ENCODE data around the gene F2.

The F2 gene

DNA sequence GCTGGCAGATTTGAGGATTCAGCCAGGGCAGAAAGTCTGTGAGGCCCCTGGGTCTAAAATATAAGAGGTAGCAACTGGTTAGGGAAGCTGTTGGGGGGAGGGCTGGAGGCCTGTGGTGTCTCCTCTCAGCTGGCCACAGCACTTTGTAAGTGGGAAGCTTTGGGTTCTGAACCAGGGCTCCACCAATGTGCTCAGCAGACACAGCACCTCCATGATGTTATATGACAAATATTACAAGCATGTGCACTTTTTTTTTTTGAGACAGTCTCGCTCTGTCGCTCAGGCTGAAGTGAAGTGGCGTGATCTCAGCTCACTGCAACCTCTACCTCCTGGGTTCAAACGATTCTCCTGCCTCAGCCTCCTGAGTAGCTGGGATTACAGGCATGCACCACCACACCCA is 26.6 kb upstream of the F2 start:
- Histone ChIP-seq H3K9me3 (ENCODE audit: insufficient read depth, low read depth, low read length) (no peaks in the 10 kb centered on the region), H3K4me3 (ENCODE audit: low read length) (no peak overlapping the region), H3K36me3 (ENCODE audit: insufficient read depth, low read depth, low read length) (peaks cover 26% of the 10 kb centered on the region), H3K4me1 (ENCODE audit: insufficient read depth, low read length) (no peaks in the 10 kb centered on the region), H3K27me3 (ENCODE audit: insufficient read depth, low read length) (no peaks in the 10 kb centered on the region), H3K9ac (ENCODE audit: low read depth, low read length) (no peak overlapping the region), H3K27ac (ENCODE audit: low read length) (no peak overlapping the region)

DNA sequence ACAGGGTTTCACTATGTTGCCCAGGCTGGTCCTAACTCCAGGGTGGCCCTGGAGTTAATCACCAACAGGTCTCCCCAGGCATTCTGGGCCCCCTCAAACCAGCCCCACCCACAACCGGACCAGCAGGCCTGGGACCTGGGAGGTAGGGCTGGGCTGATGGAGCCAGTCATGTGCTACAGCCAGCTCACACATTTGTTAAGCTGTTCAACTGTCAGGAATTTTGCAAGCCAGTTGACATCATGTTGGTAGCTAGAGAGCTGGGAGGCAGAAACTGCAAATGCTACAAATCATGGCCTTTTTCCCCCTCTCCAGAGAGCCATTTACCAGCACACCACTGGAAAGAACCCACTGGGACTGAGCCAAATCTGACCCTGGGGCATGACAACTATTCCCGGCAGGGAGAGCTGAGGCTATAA is 25.4 kb upstream of the F2 start:
- Histone ChIP-seq H3K27ac (ENCODE audit: low read length) (no peak overlapping the region), H3K36me3 (ENCODE audit: insufficient read depth, low read depth, low read length) (peaks cover 17% of the 10 kb centered on the region), H3K9me3 (ENCODE audit: insufficient read depth, low read depth, low read length) (no peaks in the 10 kb centered on the region)

DNA sequence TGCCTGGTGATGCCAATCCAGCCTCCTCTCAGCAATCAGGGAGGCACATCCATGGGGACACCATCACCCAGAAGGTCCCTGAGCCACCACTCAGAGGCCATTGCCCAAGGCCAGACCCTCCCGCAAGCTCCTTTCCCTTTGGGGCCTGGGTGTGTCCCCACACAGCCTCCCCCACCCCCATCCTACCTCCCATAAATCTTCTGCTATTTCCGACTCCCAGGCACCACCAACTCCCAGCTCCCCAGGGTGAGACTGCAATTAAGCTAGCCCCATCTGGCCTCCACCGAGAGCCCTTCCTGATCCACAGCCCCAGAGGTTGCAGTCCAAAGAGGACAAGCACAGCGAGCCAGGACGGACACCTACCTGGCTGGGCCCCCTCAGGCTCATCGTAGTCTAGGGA is 24.9 kb upstream of the F2 start:
- H3K36me3 ChIP-seq (ENCODE audit: insufficient read depth, low read depth, low read length), result peaks cover 17% of the 10 kb centered on the region
- H3K9ac ChIP-seq (ENCODE audit: low read depth, low read length), result no peak overlapping the region
- no peaks in the 10 kb centered on the region for H3K9me3 ChIP-seq (ENCODE audit: insufficient read depth, low read depth, low read length)
- H3K27ac ChIP-seq (ENCODE audit: low read length), result no peak overlapping the region
- H3K4me3 ChIP-seq (ENCODE audit: low read length), result no peak overlapping the region
- H3K27me3 ChIP-seq (ENCODE audit: insufficient read depth, low read length), result no peaks in the 10 kb centered on the region
- H3K4me1 ChIP-seq (ENCODE audit: insufficient read depth, low read length), result no peaks in the 10 kb centered on the region

More for the DNA sequence above, 25.4 kb upstream of the F2 start:
- H3K27me3 ChIP-seq (ENCODE audit: insufficient read depth, low read length), result no peaks in the 10 kb centered on the region
- no peak overlapping the region for H3K4me3 ChIP-seq (ENCODE audit: low read length)
- H3K9ac ChIP-seq (ENCODE audit: low read depth, low read length), result no peak overlapping the region
- no peaks in the 10 kb centered on the region for H3K4me1 ChIP-seq (ENCODE audit: insufficient read depth, low read length)

GRCh38 chr11:46694607-46695006 is 24.4 kb upstream of the F2 start:
- H3K4me1 ChIP-seq (ENCODE audit: insufficient read depth, low read length), result no peaks in the 10 kb centered on the region; the same call in 1 of the 2 replicates
- H3K9ac ChIP-seq (ENCODE audit: low read depth, low read length), result no peak overlapping the region
- H3K9me3 ChIP-seq (ENCODE audit: insufficient read depth, low read depth, low read length), result no peaks in the 10 kb centered on the region
- no peak overlapping the region for H3K4me3 ChIP-seq (ENCODE audit: low read length)
- H3K36me3 ChIP-seq (ENCODE audit: insufficient read depth, low read depth, low read length), result peaks cover 17% of the 10 kb centered on the region
- H3K27me3 ChIP-seq (ENCODE audit: insufficient read depth, low read length), result no peaks in the 10 kb centered on the region
- H3K27ac ChIP-seq (ENCODE audit: low read length), result no peak overlapping the region

DNA sequence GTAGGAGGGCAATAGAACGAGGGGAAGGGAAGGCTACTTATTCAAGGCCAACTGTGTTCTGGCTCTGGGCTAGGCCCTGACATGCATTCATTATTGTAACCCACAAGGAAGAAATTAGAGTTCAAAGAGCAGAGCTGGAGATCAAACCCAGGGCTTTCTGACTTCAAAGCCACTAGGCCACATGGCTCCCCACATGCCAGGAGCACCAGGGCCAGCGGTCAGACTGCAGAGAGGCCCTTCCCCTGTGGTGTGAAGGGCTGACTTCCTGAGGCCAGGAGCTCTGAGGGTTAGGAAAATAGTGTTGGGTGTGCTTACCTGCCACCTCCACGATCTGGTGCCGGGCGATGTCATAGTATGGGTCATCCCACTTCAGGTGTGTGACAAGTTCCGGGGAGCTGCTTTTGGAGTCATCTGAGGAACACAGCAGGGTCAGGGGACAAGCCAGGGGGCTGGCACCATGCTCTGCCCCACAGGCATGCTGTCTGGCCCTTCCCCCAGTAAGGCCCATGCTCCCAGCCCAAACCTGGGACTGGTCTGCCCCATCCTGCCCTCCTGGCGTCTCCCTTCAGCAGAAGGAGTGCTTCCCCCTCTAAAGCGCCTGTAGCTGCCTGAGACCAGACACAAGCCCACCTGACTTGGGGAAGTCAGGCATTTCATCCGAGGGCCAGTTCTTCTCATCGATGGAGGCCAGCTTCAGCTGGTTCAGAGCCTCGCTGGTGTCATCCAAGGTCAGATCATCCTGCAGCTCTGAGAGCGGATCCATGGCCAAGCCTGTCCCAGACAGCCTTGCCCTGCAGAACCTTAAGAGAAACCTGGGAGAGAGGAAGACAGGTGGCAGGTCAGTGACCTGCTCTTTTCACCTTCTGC is 23.4 kb upstream of the F2 start:
- H3K36me3 ChIP-seq (ENCODE audit: insufficient read depth, low read depth, low read length), result peaks cover 17% of the 10 kb centered on the region
- H3K4me1 ChIP-seq (ENCODE audit: insufficient read depth, low read length), result no peaks in the 10 kb centered on the region; the same call in 1 of the 2 replicates
- H3K4me3 ChIP-seq (ENCODE audit: low read length), result no peak overlapping the region
- H3K27me3 ChIP-seq (ENCODE audit: insufficient read depth, low read length), result no peaks in the 10 kb centered on the region
- no peaks in the 10 kb centered on the region for H3K9me3 ChIP-seq (ENCODE audit: insufficient read depth, low read depth, low read length)
- no peak overlapping the region for H3K9ac ChIP-seq (ENCODE audit: low read depth, low read length)
- no peak overlapping the region for H3K27ac ChIP-seq (ENCODE audit: low read length)

DNA sequence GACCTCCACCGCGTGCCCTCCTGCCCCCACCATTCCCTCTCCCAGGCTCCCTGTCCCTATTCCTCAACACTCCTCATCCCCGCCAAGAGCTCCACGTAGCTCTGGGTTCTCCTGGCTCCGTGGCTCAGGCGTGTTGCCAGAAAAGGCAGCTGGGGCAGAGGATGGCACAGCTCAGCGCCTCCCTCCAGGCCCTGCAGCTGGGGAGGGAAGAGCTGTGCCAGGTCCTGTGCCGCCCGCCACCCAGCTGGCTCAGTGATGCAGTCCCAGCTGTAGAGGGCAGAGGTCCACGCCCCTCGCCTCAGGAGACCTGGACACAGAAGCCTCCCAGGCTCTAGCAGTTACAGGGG is 22.8 kb upstream of the F2 start:
- Histone ChIP-seq H3K27ac (ENCODE audit: low read length) (no peak overlapping the region), H3K36me3 (ENCODE audit: insufficient read depth, low read depth, low read length) (peaks cover 17% of the 10 kb centered on the region), H3K4me1 (ENCODE audit: insufficient read depth, low read length) (no peaks in the 10 kb centered on the region; the same call in 1 of the 2 replicates), H3K27me3 (ENCODE audit: insufficient read depth, low read length) (no peaks in the 10 kb centered on the region), H3K4me3 (ENCODE audit: low read length) (no peak overlapping the region), H3K9me3 (ENCODE audit: insufficient read depth, low read depth, low read length) (no peaks in the 10 kb centered on the region), H3K9ac (ENCODE audit: low read depth, low read length) (no peak overlapping the region)

DNA sequence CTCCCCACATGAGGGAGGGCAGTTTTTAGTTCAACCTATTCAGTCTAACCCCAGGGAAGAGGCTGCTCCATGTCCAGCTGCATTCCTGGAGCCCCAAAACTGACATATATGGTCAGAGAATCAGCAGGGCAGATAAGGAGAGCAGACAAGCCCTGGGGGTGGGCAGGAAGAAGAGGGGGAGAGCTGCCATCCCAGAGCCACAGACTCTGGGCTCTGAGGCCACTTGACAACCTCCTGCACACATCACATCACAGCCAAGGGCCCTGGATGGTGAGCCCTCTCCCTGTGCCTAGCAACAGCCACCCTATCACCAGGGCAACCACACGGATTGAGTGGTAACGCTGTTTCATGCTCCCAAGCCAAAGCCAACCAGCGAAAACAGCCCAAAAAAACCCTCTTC is 21.7 kb upstream of the F2 start:
- Histone ChIP-seq H3K27me3 (ENCODE audit: insufficient read depth, low read length) (no peaks in the 10 kb centered on the region), H3K9me3 (ENCODE audit: insufficient read depth, low read depth, low read length) (no peaks in the 10 kb centered on the region), H3K9ac (ENCODE audit: low read depth, low read length) (no peak overlapping the region), H3K27ac (ENCODE audit: low read length) (no peak overlapping the region), H3K4me3 (ENCODE audit: low read length) (no peak overlapping the region), H3K4me1 (ENCODE audit: insufficient read depth, low read length) (no peaks in the 10 kb centered on the region; the same call in 1 of the 2 replicates), H3K36me3 (ENCODE audit: insufficient read depth, low read depth, low read length) (peaks cover 19% of the 10 kb centered on the region)

DNA sequence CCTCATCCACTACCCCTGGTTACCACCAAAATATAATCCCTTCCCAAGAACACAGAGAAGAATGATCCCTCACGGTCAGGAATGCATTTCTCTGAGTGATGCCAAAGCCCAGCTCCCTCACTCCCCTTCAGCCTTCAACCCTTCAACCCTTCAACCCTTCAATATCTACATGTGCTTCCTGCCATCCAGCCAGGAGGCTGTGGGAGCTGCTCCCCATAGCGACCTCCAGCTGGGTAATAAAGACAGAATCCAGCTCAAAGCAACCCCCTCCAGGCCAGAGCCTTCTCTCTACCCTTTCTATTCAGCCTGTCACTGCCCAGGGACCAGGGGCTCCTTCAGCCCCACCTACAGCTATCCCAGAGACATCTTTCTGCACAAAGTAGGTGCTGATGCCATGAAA is 21.3 kb upstream of the F2 start:
- H3K9ac ChIP-seq (ENCODE audit: low read depth, low read length), result no peak overlapping the region; the same call in 1 of the 2 replicates

DNA sequence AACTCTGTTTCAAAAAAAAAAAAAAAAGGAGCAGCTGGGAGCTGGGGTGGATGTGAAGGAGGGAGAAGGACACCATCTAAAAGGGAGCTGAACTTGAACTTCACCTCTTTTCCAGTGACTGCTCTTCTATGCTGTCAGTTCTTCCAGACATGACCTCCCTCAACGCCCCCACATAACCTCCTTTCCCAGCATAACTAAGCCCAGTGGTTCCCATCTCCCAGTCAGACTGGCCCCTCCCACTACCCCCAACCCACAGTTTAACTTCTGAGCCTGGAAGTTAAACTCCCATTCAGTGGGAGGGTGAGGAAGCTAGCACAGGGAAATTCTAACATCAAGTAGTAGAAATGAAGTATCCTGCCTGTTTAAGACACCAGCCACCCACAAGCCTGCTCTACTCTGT is 20.4 kb upstream of the F2 start:
- Histone ChIP-seq H3K27ac (ENCODE audit: low read length) (no peak overlapping the region), H3K9me3 (ENCODE audit: insufficient read depth, low read depth, low read length) (no peaks in the 10 kb centered on the region), H3K27me3 (ENCODE audit: insufficient read depth, low read length) (no peaks in the 10 kb centered on the region), H3K4me3 (ENCODE audit: low read length) (no peak overlapping the region), H3K4me1 (ENCODE audit: insufficient read depth, low read length) (no peaks in the 10 kb centered on the region; the same call in 1 of the 2 replicates), H3K9ac (ENCODE audit: low read depth, low read length) (no peak overlapping the region), H3K36me3 (ENCODE audit: insufficient read depth, low read depth, low read length) (peaks cover 31% of the 10 kb centered on the region)

More for the DNA sequence above, 21.3 kb upstream of the F2 start:
- Histone ChIP-seq H3K4me3 (ENCODE audit: low read length) (no peak overlapping the region), H3K9me3 (ENCODE audit: insufficient read depth, low read depth, low read length) (no peaks in the 10 kb centered on the region), H3K27me3 (ENCODE audit: insufficient read depth, low read length) (no peaks in the 10 kb centered on the region), H3K27ac (ENCODE audit: low read length) (no peak overlapping the region), H3K36me3 (ENCODE audit: insufficient read depth, low read depth, low read length) (peaks cover 23% of the 10 kb centered on the region), H3K4me1 (ENCODE audit: insufficient read depth, low read length) (no peaks in the 10 kb centered on the region; the same call in 1 of the 2 replicates)

GRCh38 chr11:46700241-46701077 is 18.6 kb upstream of the F2 start, which contains the start of the genes ARHGAP1 and ZNF408:
ARHGAP1 (minus strand) TSS chr11:46700619; CDS start chr11:46696107, 4,512 bp downstream.
ZNF408 (plus strand) TSS chr11:46701031; CDS start chr11:46701048, 17 bp downstream.
- Histone ChIP-seq H3K4me3 (ENCODE audit: low read length) (peak within 1 kb of the TSS; percentile 82), H3K27me3 (ENCODE audit: insufficient read depth, low read length) (no peaks in the 10 kb centered on the region), H3K4me1 (ENCODE audit: insufficient read depth, low read length) (no peaks in the 10 kb centered on the region; the same call in 1 of the 2 replicates), H3K9me3 (ENCODE audit: insufficient read depth, low read depth, low read length) (no peaks in the 10 kb centered on the region), H3K36me3 (ENCODE audit: insufficient read depth, low read depth, low read length) (peaks cover 38% of the 10 kb centered on the region), H3K9ac (ENCODE audit: low read depth, low read length) (peak within 1 kb of the TSS; percentile 95), H3K27ac (ENCODE audit: low read length) (peak within 1 kb of the TSS; percentile 95)

DNA sequence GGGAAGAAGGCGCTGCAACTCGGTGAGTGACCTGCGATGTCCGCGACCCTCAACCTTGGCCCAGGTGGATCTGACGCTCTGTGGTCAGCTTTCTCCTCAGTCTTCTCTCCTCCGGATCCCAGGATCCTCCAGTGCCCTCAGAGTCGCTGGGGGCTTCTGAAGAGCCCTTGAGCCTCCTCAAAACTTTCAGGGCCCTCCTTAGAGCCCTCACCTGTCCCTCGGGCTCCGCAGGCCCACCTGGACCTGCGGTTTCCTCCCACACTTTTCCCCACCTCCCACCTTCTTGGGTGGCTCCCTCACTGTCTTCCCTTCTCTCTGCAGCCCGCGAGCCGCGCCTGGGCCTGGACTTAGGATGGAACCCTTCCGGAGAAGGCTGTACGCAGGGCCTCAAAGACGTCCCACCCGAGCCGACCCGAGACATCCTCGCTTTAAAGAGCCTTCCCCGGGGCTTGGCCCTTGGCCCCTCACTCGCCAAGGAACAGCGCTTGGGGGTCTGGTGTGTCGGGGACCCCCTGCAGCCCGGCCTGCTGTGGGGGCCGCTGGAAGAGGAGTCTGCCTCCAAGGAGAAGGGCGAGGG is 17.8 kb upstream of the F2 start:
- Histone ChIP-seq H3K27me3 (ENCODE audit: insufficient read depth, low read length) (no peaks in the 10 kb centered on the region), H3K9me3 (ENCODE audit: insufficient read depth, low read depth, low read length) (no peaks in the 10 kb centered on the region), H3K36me3 (ENCODE audit: insufficient read depth, low read depth, low read length) (peaks cover 40% of the 10 kb centered on the region), H3K4me1 (ENCODE audit: insufficient read depth, low read length) (no peaks in the 10 kb centered on the region; the same call in 1 of the 2 replicates), H3K9ac (ENCODE audit: low read depth, low read length) (peak overlapping the region; percentile 95), H3K27ac (ENCODE audit: low read length) (peak overlapping the region; percentile 95), H3K4me3 (ENCODE audit: low read length) (peak overlapping the region; percentile 82)
